GM13976 (cell line): ENCODE measurements around the gene MAP4K2.
A peak's percentile ranks its signal among the peaks of the same experiment; 100 is the strongest.

Source experiments
- DNase-seq: peaks from one replicate; pipeline ENCODE4 v3.0.0; 2012; ENCODE audit warnings: low spot score
- in situ Hi-C: fragments of 300-500 bp; cut with MboI; formaldehyde crosslinking; loops from one replicate; pipeline ENCODE4 v1.12.0; 2022; ENCODE audit warnings: low sequenced_read_pairs, mixed read lengths, inconsistent platforms; ENCODE audit not compliant: unreplicated experiment
- TF ChIP-seq, protein P1 (sequence below): IDR thresholded peaks from 2 replicates; pipeline ENCODE4 v1.5.1; 2012; ENCODE audit warnings: borderline replicate concordance, mild to moderate bottlenecking; ENCODE audit not compliant: insufficient read depth; ENCODE audit errors: extremely low read depth, missing control alignments, control extremely low read depth

The MAP4K2 gene

DNA sequence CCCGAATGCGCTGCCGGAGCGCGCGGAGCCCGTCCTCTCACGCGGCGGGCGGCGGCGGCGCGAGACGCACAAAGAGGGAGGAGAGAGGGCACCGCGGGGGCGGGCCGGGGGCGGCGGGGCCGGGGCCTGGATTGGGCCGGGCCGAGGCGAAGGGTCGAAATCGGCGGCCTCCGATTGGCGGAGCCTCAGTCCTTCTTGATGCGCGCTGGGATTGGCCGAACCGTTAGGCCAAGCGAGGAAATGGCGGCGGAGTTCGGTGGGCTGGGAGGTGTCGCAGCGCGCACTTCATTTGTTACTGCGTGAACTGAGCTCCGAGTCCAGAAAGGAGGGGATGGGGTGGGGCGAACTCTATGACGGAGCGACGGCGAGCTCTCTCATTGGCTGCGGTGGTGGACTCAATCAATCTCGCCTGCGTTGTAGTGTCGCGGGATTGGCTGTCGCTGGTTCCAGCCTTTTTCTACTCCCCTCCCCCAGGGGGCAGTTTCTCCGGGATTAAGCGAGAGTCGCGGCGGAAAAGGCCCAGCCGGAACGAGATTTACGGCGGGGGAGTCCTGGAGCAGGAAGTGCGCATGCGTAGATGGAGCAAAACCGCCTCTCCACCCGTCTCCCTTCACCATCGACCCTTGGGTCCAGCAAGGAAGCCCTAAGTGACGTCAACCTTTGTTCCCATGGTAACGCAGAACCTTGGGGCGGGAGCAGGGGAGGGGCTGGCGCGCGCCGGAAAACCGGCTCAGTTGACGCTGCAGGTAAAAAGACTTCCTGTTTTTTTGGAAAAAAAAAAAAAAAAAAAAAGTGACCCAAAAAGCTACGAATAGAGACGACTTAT, 24.3 kb downstream of the MAP4K2 start, which contains the start of gene SF1:
SF1 (minus strand) TSS at position 70 of the 826 bp plus-strand sequence. CDS start 150 bp downstream, outside the sequence.
- in situ Hi-C loops, result no loop called here
- TF ChIP-seq, protein P1, sequence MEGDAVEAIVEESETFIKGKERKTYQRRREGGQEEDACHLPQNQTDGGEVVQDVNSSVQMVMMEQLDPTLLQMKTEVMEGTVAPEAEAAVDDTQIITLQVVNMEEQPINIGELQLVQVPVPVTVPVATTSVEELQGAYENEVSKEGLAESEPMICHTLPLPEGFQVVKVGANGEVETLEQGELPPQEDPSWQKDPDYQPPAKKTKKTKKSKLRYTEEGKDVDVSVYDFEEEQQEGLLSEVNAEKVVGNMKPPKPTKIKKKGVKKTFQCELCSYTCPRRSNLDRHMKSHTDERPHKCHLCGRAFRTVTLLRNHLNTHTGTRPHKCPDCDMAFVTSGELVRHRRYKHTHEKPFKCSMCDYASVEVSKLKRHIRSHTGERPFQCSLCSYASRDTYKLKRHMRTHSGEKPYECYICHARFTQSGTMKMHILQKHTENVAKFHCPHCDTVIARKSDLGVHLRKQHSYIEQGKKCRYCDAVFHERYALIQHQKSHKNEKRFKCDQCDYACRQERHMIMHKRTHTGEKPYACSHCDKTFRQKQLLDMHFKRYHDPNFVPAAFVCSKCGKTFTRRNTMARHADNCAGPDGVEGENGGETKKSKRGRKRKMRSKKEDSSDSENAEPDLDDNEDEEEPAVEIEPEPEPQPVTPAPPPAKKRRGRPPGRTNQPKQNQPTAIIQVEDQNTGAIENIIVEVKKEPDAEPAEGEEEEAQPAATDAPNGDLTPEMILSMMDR, result no peak
- peak; percentile 97 for DNase-seq

DNA sequence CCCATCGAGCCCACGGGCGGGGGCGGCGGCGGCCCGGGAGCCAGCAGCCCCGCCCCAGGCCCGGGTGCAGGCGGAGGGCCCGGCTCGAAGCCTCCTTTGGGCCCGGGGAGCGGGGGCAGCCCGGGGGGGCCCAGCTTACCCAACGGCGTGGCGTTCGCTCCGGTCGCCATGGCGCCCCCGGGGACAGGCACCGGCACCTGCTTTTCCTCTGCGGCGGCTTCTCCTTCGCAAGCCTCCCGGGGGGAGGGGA, 24.9 kb downstream of the MAP4K2 start:
- in situ Hi-C loops, result no loop called here
- DNase-seq, result no peak
- TF ChIP-seq, protein P1, result no peak

DNA sequence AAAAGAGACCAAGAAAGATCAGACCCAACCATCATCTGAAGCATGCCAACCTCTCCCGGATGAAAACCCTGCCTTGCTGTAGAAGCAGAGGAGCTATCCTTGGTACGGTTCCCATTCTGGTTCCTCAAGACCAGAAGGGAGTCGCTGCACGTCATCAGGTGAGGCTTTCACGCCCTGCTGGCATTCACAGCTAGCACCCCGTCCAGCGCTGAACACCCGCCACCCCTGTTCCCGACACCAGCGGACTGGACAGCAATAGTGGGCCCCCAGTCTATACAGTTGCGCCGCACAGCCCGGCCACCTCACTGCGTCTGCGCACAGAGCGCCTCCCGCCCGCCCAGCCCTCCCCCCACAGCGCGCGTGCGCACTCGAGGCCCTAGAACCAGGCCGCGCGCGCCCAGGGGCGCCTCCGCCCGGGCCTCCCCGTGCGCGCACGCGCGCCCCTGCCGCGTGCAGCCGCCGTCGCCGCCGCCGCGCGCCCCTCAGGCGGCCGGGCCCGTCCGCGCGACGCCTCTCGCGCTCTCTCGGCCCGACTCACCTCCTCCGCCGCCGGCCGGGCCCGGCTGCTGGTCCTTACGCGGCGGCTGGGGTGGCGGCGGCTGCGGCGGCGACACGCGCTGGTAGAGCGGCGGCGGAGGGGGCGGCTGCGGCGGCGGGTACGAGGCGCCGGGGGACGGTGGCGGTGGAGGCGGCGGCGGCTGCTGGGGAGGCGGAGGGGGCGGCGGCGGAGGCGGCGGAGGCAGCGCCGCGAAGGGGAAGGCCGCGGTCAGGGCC, 25.4 kb downstream of the MAP4K2 start:
- DNase-seq, result peak; percentile 94
- TF ChIP-seq, protein P1, result no peak
- in situ Hi-C loops, result no loop called here

DNA sequence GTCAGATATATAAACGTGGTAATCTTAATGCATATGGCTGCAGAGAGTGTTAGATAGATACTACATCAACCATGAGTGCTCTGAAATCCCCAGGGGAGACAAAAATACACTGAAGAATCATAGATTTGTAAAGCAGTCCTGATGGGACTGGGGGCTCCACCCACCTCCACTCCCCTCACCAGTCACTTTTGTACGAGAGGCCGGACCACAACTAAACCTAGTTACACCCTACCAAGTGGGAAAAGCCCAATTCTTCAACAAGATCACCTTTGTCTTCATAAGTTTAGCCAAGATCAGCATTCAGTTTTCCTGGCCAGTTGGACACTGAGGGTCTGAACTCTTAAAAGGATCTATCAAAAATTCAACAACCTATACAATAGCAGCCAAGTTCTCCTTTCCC, 26.1 kb downstream of the MAP4K2 start:
- in situ Hi-C loops, result no loop called here
- no peak for DNase-seq

DNA sequence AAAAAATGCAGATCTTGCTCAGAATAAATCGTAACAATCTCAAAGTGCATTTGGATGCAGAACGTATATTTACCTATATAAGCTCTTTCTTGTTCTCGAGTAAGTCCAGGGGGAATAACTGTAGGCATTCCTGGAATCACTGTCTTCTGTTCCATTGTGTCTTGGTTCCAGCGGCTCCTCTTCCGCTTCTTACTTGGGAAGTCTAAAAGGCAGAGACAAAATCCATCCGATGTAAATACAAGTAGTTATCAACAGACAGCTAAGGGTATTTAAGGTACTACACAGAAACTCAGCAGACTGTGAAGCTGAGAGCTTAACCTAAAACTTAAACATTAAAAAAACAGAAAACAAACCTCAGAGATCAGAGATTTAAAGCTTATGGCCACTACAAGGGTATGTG, 26.6 kb downstream of the MAP4K2 start:
- in situ Hi-C loops, result no loop called here
- TF ChIP-seq, protein P1, result no peak
- no peak for DNase-seq

More for the DNA sequence above, 26.1 kb downstream of the MAP4K2 start:
- TF ChIP-seq, protein P1, result no peak

DNA sequence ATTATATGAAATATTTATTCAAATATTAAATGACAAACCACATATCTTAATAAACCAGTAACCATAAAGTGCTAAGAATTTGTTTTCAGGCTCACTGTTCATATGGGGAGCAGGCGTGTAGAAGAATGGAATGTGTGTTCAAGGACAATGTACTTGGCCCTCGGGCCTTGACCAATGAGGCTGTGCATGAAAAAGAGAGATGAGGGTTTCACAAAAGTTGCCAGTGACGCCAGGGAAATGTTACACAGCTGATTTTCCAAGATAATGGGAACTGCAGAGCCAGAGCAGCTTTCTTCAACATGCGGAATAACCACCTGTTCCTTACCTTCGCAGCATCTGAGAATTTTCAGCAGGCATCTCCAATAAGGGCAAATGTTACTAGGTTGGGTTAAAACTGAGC, 28.9 kb downstream of the MAP4K2 start:
- in situ Hi-C loops, result no loop called here
- TF ChIP-seq, protein P1, result no peak
- DNase-seq, result no peak
